Right lobe of liver (tissue), 4 donors: ENCODE measurements around the gene FAM240A.

Source experiments
- CTCF ChIP-seq, 4 donors: fragments of 200-600 bp in 3 of 4; fragments of 450-650 bp in 1 of 4; IDR thresholded peaks; one replicate each; pipeline versions ENCODE4 v1.5.1 to v1.8.0; 2016 to 2022; ENCODE audit warnings: antibody characterized with exemption in 4 of 4, mild to moderate bottlenecking in 2 of 4
- POLR2A ChIP-seq: fragments of 450-650 bp; IDR thresholded peaks from one replicate; pipeline ENCODE4 v1.6.1; 2017; ENCODE audit warnings: antibody characterized with exemption, mild to moderate bottlenecking
- donor health status: DM: no; HTN: no; CAD: no.
- donor health status: DM: no; HTN: no; CAD: no.
- donor health status: DM: no; HTN: yes; CAD: no.

- TF ChIP-seq CTCF (IDR thresholded peaks at IDR 0.05), result no peak
- no peak for TF ChIP-seq POLR2A
These were observed 27.5 kb upstream of the FAM240A start for GRCh38 chr3:46584598-46585467.
